Retinal pigment epithelial cell (primary cell): ENCODE results near the gene MAPKAPK3.
A peak's percentile ranks its signal among the peaks of the same experiment; 100 is the strongest.

Experiments used
- DNase-seq: peaks from one replicate; pipeline ENCODE4 v3.0.0-alpha.2; 2010; ENCODE audit warnings: low read depth
- H3K4me3 ChIP-seq: 2 replicates; pipeline ENCODE4 v1.5.1; 2011; ENCODE audit warnings: mild to moderate bottlenecking, low read length, control low read depth, moderate library complexity
- CTCF ChIP-seq: conservative IDR thresholded peaks from 2 replicates; pipeline ENCODE4 v1.5.1; 2011; ENCODE audit warnings: low read depth, low read length, control low read depth, inconsistent platforms

The MAPKAPK3 gene

DNA sequence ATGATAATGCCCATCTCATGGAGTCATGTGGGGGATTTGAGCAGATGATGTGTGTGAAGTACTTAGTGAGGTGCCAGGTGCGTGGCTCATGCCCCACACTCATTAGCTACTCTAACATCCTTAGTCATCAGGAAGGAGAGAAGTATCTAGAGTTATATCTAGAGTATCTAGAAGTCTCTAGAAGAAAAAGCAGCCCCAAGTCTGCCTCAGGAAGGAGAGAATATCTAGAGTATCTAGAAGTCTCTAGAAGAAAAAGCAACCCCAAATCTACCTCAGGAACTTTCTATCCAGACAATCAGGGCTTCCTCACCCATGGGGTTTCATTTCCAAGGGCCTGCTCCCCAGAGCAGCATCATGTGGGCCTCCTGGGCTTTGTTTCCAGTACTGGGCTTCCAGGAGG, 33.1 kb downstream of the MAPKAPK3 start:
- TF ChIP-seq CTCF = no peak
- DNase-seq = no peak

GRCh38 chr3:50651445-50651844, 34.5 kb downstream of the MAPKAPK3 start:
- H3K4me3 ChIP-seq = no peak overlapping the region
- no peak for DNase-seq
- TF ChIP-seq CTCF = no peak

More for the DNA sequence above, 33.1 kb downstream of the MAPKAPK3 start:
- no peak overlapping the region for H3K4me3 ChIP-seq

DNA sequence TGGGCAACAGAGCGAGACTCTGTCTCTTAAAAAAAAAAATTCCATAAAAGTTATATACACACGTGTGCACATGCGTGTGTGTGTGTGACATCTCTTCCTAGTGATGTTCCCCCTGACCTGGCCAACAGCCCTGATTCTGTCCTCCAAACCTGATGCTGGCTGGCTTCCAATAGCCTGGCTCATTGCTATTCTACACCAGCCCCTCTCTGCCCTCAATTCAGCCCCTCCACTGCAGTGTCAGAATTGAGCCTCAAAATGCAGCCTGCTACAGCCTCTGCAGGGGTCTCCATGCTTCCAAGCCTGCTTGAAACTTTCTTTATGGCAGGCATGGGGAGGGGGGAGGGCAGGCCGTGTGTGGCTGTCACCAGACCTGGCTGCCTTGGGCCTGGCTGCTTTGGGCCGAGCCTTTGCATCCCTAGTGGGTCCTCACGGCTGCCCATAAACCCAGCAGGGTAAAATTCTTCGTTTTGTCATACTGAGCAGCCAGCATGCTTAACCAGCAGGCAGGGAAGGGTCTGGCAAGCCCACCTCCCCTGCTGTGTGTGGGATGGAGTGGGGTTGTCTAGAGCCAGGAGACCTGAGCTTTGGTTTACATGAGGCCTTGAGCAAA, 35.1 kb downstream of the MAPKAPK3 start:
- no peak for TF ChIP-seq CTCF
- no peak for DNase-seq
- H3K4me3 ChIP-seq = no peak overlapping the region

DNA sequence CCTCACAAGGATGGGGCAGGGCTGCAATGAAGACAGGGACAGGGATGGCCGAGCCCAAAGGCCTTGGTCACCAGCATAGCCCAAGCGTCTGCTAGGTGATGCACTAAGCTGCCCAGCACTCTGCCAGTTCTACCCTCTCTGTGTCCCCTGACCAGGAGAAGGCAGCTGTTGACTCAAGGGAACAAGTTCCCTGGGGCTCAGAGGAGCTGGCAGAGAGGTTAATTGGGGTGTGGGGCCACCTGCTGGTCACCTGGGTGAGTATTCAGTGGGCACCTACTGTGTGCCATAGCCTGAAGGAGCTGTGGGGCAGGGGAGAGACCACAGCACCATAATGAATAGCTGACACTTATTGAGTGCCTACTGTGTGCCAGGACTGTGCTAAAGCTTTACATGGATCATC, 35.8 kb downstream of the MAPKAPK3 start:
- peak; percentile 60 for TF ChIP-seq CTCF
- H3K4me3 ChIP-seq = no peak overlapping the region
- no peak for DNase-seq

GRCh38 chr3:50653937-50654595, 37.1 kb downstream of the MAPKAPK3 start:
- no peak for TF ChIP-seq CTCF
- DNase-seq = no peak
- no peak overlapping the region for H3K4me3 ChIP-seq

DNA sequence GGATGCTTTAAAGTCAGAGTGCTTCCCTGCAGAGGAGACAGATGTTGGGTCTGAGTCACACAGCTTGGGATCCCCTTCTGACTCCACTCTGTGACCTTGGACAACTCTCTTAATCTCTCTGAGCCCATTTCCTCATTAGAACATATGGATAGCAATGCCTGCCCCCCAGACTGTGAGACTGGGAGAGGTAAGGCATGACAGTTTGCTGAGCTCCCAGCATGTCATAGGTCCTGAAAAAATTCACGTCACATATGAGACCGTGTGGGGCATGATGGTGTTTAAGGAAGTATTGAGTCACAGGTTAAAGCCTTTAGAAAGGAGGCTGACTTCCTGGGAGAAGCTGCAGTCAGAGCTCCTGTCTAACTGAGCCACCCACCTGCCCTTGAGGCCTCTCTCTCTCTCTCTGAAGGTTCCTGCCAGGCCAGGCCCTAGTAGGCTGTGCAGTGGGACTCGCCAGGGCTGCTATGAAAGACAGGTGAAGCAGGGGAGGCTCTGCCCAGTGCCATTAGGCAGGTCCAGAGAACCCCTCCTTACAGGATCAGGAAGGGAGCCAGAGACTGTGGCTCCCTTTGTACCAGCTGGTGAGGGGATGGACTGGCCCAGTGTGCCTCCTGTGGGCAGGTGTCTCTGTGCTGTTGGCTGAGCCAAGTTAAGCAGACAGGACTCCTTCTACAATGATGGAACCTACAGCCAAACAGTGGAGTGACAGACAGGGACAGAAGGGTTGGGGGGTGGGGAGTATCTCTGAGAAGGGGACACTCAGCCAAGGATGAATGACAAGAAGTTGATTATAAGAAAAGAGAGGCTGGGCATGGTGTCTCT, 38.3 kb downstream of the MAPKAPK3 start:
- no peak for DNase-seq
- H3K4me3 ChIP-seq = no peak overlapping the region

More for the DNA sequence above, 38.3 kb downstream of the MAPKAPK3 start:
- no peak for TF ChIP-seq CTCF
